Measurements from ENCODE around the gene FMN2.

The FMN2 gene

GRCh38 chr1:240099329-240099728 is 7.6 kb downstream of the FMN2 start:
- no peak for DNase-seq

GRCh38 chr1:240099748-240100147 is 8.1 kb downstream of the FMN2 start:
- DNase-seq: no peak

GRCh38 chr1:240100371-240100934 is 8.8 kb downstream of the FMN2 start:
- no peak for DNase-seq

GRCh38 chr1:240101306-240101705 is 9.6 kb downstream of the FMN2 start:
- DNase-seq: no peak

- no peak for DNase-seq
These were observed 10.1 kb downstream of the FMN2 start for GRCh38 chr1:240101737-240102136.

GRCh38 chr1:240104672-240105071 is 13.0 kb downstream of the FMN2 start:
- no peak for DNase-seq

GRCh38 chr1:240107058-240107684 is 15.5 kb downstream of the FMN2 start:
- no peak for DNase-seq

- DNase-seq: no peak
These were observed 17.4 kb downstream of the FMN2 start for GRCh38 chr1:240109130-240109529.

- DNase-seq: no peak
These were observed 18.4 kb downstream of the FMN2 start for GRCh38 chr1:240109920-240110636.

- DNase-seq: no peak
These were observed 19.9 kb downstream of the FMN2 start for GRCh38 chr1:240111558-240111957.

- no peak for DNase-seq
These were observed 22.5 kb downstream of the FMN2 start for GRCh38 chr1:240114222-240114621.

GRCh38 chr1:240115831-240116230 is 24.1 kb downstream of the FMN2 start:
- no peak for DNase-seq

- no peak for DNase-seq
These were observed 25.4 kb downstream of the FMN2 start for GRCh38 chr1:240116831-240117769.

- DNase-seq: no peak
These were observed 26.2 kb downstream of the FMN2 start for GRCh38 chr1:240117930-240118329.

GRCh38 chr1:240122639-240123613 is 31.2 kb downstream of the FMN2 start:
- no peak for DNase-seq

GRCh38 chr1:240126821-240127220 is 35.1 kb downstream of the FMN2 start:
- no peak for DNase-seq

- no peak for DNase-seq
These were observed 36.7 kb downstream of the FMN2 start for GRCh38 chr1:240128366-240128765.

GRCh38 chr1:240134113-240134512 is 42.4 kb downstream of the FMN2 start:
- no peak for DNase-seq

- DNase-seq: no peak
These were observed 42.9 kb downstream of the FMN2 start for GRCh38 chr1:240134596-240134995.

GRCh38 chr1:240136402-240136801 is 44.7 kb downstream of the FMN2 start:
- DNase-seq: no peak

GRCh38 chr1:240138867-240139266 is 47.2 kb downstream of the FMN2 start:
- no peak for DNase-seq

- no peak for DNase-seq
These were observed 47.8 kb downstream of the FMN2 start for GRCh38 chr1:240139511-240139910.

All from NCI-H446 (cell line).